GM12878 (cell line): Measurements from ENCODE around the gene HS6ST3.

Experiments
- CEBPB ChIP-seq, 2 experiments: fragments of 150-350 bp in 1 of 2; IDR thresholded peaks; 2 replicates each; pipeline ENCODE4 v1.6.1; 2012 to 2014; ENCODE audit warnings: low read depth in 2 of 2, low read length in 2 of 2, borderline replicate concordance in 1 of 2, inconsistent platforms in 1 of 2
- CREB1 ChIP-seq: IDR thresholded peaks from 2 replicates; pipeline ENCODE4 v1.6.1; 2012; ENCODE audit warnings: low read depth, mild to moderate bottlenecking, inconsistent platforms
- SIX5 ChIP-seq: IDR thresholded peaks from 2 replicates; pipeline ENCODE4 v1.6.1; 2011; ENCODE audit warnings: mild to moderate bottlenecking, low read depth, low read length, moderate library complexity; ENCODE audit not compliant: severe bottlenecking
- TF ChIP-seq, protein P1 (sequence below), 3 experiments: IDR thresholded peaks in 2 of 3; conservative IDR thresholded peaks in 1 of 3; 2 replicates each; pipeline ENCODE4 v1.5.1; 2011; ENCODE audit warnings: low read depth in 3 of 3, low read length in 3 of 3, mild to moderate bottlenecking in 3 of 3, control low read depth in 2 of 3, moderate library complexity in 2 of 3, inconsistent platforms in 1 of 3, mixed read lengths in 1 of 3; ENCODE audit not compliant: control insufficient read depth in 2 of 3, insufficient read depth in 1 of 3; ENCODE audit errors: extremely low read depth in 1 of 3

DNA sequence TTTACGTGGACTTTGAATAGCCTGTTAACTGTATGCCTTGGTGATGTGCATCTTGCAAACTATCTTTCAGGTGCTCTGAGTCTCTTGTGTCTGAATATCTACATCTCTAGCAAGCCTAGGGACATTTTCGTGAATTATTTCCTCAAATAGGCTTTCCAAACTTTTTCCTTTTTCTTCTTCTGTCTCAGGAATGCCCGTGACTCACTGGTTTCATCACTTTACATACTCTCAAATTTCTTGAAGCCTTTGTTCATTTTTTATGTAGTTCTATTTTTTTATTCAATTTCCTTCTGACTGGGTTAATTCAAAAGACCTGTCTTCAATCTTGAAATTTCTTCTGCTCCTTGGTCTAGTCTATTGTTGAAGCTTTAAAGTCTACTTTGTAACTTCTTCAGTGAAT lies 572.1 kb downstream of the HS6ST3 start:
- TF ChIP-seq CEBPB (IDR thresholded peaks at IDR 0.05; ENCODE audit: borderline replicate concordance in 1 of 2, low read depth in 2 of 2, low read length in 2 of 2) = no peak
- TF ChIP-seq, protein P1, sequence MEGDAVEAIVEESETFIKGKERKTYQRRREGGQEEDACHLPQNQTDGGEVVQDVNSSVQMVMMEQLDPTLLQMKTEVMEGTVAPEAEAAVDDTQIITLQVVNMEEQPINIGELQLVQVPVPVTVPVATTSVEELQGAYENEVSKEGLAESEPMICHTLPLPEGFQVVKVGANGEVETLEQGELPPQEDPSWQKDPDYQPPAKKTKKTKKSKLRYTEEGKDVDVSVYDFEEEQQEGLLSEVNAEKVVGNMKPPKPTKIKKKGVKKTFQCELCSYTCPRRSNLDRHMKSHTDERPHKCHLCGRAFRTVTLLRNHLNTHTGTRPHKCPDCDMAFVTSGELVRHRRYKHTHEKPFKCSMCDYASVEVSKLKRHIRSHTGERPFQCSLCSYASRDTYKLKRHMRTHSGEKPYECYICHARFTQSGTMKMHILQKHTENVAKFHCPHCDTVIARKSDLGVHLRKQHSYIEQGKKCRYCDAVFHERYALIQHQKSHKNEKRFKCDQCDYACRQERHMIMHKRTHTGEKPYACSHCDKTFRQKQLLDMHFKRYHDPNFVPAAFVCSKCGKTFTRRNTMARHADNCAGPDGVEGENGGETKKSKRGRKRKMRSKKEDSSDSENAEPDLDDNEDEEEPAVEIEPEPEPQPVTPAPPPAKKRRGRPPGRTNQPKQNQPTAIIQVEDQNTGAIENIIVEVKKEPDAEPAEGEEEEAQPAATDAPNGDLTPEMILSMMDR (IDR thresholded peaks at IDR 0.05 in 2 of 3, conservative IDR thresholded peaks at IDR 0.05 in 1 of 3; ENCODE audit: control insufficient read depth in 2 of 3, extremely low read depth in 1 of 3, insufficient read depth in 1 of 3, low read depth in 3 of 3, low read length in 3 of 3) = no peak
- no peak for TF ChIP-seq CREB1
- TF ChIP-seq SIX5 = no peak
